ENCODE measurements around the gene PLXNA4.

Gene PLXNA4

DNA sequence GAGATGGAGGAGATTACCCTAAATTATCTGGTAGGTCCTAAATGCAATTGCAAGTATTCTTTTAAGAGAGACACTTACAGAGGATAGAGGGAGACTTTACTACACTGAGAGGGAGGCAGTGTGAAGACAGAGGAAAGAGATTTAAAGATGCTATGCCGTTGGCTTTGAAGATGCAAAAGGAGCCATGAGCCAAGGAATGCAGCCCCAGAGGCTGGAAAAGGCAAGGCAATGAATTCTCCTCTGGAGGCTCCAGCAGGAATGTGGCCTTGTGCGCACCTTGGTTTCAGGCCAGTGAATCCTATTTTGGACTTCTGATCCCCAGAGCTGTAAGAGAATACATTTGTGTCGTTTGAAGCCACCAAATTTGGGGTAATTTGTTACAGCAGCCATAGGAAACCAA lies 118.6 kb downstream of the PLXNA4 start:
- no peak for DNase-seq (ENCODE audit: low read depth, low spot score)
- in situ Hi-C loops (cut with HindIII; ENCODE audit: low sequenced_read_pairs) = no loop called here
- no peak overlapping the region for H3K4me3 ChIP-seq (ENCODE audit: low read depth, low read length)
- TF ChIP-seq, protein P1, sequence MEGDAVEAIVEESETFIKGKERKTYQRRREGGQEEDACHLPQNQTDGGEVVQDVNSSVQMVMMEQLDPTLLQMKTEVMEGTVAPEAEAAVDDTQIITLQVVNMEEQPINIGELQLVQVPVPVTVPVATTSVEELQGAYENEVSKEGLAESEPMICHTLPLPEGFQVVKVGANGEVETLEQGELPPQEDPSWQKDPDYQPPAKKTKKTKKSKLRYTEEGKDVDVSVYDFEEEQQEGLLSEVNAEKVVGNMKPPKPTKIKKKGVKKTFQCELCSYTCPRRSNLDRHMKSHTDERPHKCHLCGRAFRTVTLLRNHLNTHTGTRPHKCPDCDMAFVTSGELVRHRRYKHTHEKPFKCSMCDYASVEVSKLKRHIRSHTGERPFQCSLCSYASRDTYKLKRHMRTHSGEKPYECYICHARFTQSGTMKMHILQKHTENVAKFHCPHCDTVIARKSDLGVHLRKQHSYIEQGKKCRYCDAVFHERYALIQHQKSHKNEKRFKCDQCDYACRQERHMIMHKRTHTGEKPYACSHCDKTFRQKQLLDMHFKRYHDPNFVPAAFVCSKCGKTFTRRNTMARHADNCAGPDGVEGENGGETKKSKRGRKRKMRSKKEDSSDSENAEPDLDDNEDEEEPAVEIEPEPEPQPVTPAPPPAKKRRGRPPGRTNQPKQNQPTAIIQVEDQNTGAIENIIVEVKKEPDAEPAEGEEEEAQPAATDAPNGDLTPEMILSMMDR (IDR thresholded peaks at IDR 0.05; ENCODE audit: low read depth, low read length) = no peak

DNA sequence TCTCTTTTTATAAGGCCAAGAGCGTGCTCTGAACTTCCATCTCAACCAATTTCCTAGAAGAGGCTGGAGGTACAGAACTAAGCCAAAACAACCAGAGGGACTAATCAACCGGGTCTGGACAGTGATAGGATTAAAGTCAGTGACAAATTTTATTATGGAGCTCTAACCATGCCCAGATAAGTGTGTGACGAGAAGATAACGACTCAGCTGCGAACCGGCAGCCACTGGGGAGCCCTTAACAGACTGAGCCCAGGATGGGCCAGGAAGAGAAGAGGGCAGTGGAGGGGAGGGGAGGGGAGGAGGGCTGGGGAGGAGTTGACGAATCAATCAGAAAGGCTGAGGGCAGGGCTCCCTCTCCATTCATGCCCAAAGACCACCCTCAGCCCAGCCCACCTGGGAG lies 119.9 kb downstream of the PLXNA4 start:
- no peak for DNase-seq (ENCODE audit: low read depth, low spot score)
- TF ChIP-seq, protein P1 (IDR thresholded peaks at IDR 0.05; ENCODE audit: low read depth, low read length) = no peak
- H3K4me3 ChIP-seq (ENCODE audit: low read depth, low read length) = no peak overlapping the region
- in situ Hi-C loops (cut with HindIII; ENCODE audit: low sequenced_read_pairs) = no loop called here

DNA sequence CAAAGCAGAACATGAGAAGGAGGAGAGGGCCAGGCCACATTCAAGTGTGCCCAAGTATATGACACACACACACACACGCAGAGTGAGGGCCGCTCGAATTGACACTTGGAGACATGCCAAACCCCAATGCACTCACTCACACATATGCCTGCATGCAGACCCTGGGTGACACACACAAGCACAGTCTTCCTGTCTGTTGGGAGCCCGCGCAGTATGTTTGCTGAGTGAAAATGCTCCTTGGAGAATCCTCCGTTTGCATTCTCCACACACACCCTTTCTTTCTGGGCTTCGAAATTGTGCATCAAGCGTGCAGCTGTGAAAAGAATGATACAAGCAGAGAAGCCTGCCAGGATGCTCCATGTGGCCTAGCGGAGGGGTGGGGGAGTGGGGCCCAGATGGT lies 120.9 kb downstream of the PLXNA4 start:
- no peak overlapping the region for H3K4me3 ChIP-seq (ENCODE audit: low read depth, low read length)
- DNase-seq (ENCODE audit: low read depth, low spot score) = no peak
- in situ Hi-C loops (cut with HindIII; ENCODE audit: low sequenced_read_pairs) = no loop called here
- TF ChIP-seq, protein P1 (IDR thresholded peaks at IDR 0.05; ENCODE audit: low read depth, low read length) = no peak

DNA sequence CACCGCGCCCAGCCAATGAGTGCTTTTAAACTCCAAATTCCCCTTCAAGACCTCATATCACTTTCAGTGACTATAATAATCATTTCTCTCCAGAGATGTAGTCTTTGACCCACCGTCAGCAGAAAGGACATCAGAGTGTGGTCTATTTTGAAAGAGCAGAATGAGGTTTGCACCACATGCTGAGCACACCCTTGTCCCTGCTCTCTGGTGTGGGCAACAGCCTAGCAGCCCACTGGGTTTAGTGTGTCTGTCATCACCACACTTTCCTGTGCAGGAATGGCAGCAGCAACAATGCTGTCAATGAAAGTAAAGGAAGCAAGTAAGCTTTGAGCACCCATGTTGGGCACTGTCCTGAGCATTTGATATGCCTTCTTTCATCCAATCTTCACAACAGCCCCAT lies 122.4 kb downstream of the PLXNA4 start:
- in situ Hi-C loops (cut with HindIII; ENCODE audit: low sequenced_read_pairs) = no loop called here
- TF ChIP-seq, protein P1 (IDR thresholded peaks at IDR 0.05; ENCODE audit: low read depth, low read length) = no peak
- H3K4me3 ChIP-seq (ENCODE audit: low read depth, low read length) = no peak overlapping the region
- no peak for DNase-seq (ENCODE audit: low read depth, low spot score)

DNA sequence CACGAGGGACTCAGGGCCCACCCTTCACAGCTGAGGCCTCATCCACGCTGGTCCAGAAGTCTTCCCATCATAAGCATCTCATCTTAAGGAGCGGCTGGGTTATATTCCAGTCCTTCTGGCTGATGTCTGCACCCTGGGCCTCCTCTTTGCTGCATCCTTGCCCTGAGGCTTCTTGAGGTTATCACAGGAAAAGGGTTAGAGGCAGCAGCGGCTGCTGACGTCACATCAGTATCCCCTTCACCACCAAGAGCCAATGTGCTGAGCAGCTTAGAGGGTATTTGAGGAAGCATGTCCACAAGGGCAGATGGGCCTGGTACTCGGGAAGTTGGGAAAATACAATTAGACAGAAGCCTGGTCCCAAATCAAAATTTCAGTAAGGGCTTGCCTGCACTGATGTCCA lies 125.1 kb downstream of the PLXNA4 start:
- in situ Hi-C loops (cut with HindIII; ENCODE audit: low sequenced_read_pairs) = no loop called here
- no peak for DNase-seq (ENCODE audit: low read depth, low spot score)
- TF ChIP-seq, protein P1 (IDR thresholded peaks at IDR 0.05; ENCODE audit: low read depth, low read length) = no peak
- no peak overlapping the region for H3K4me3 ChIP-seq (ENCODE audit: low read depth, low read length)

DNA sequence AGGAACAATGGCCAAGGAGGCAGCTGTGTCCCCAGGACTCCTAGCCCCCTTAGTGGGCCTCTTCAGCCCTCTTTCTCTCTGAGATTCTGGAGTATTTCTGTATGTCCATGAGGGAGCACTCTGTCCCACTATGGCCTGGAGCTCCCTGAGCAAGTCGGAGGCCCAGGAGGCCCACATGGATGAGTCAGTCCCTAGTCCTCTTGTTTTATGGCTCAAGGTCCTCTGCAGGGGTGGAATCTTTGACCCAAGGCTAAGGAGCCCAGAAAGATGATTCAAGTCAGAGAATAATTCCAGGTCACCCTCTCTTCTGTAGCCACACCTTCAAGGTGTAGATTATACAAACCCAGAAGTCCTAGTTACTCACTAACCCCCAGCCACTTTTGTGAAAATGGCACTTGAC lies 125.6 kb downstream of the PLXNA4 start:
- TF ChIP-seq, protein P1 (IDR thresholded peaks at IDR 0.05; ENCODE audit: low read depth, low read length) = no peak
- DNase-seq (ENCODE audit: low read depth, low spot score) = no peak
- no peak overlapping the region for H3K4me3 ChIP-seq (ENCODE audit: low read depth, low read length)
- in situ Hi-C loops (cut with HindIII; ENCODE audit: low sequenced_read_pairs) = no loop called here

DNA sequence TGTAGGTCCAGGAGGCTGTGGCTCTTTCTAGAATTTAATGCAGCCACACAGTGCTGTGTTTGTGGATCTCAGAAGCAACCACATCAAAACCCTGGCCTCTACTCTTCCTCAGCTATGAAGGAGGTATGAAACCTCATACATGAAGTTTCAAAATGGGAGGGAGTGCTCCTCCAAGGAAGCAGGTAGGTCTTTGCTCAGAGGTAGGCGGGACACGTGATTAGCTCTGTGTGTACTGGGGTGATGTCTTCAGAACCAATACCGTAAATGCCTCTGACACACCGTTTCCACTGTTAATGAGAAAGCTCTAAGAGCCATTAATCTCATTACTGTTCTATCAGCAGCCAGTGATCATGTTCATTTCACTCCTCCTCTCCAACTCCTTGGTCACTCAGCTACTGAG lies 126.1 kb downstream of the PLXNA4 start:
- TF ChIP-seq, protein P1 (IDR thresholded peaks at IDR 0.05; ENCODE audit: low read depth, low read length) = no peak
- no peak for DNase-seq (ENCODE audit: low read depth, low spot score)
- in situ Hi-C loops (cut with HindIII; ENCODE audit: low sequenced_read_pairs) = no loop called here
- H3K4me3 ChIP-seq (ENCODE audit: low read depth, low read length) = no peak overlapping the region

Measured in astrocyte of the spinal cord (primary cell).